Smooth muscle cell (in vitro differentiated cells): Measurements from ENCODE around the gene PXDC1. TPM values are rescaled to one million over a fixed set of nuclear protein-coding genes. Genes with fewer than 3 reads are reported as not detected.
A peak's percentile ranks its signal among the peaks of the same experiment; 100 is the strongest.

Source experiments
- DNase-seq: peaks from one replicate; lab custom pipeline; 2025; ENCODE audit not compliant: unreplicated experiment; lab: John Stamatoyannopoulos, UW
- H2AFZ ChIP-seq: fragments of 200-600 bp; sonication (generic); 2 replicates; pipeline ENCODE4 v1.6.0; 2016; ENCODE audit warnings: antibody characterized with exemption, low read depth, mild to moderate bottlenecking
- H3F3A ChIP-seq: fragments of 200-600 bp; sonication (generic); 2 replicates; pipeline ENCODE4 v1.6.0; 2017; ENCODE audit warnings: antibody characterized with exemption, low read depth
- H3K27ac ChIP-seq: fragments of 200-600 bp; sonication (generic); 2 replicates; pipeline ENCODE4 v1.5.1; 2016; ENCODE audit warnings: low read depth, mild to moderate bottlenecking
- H3K27me3 ChIP-seq: fragments of 200-600 bp; sonication (generic); 2 replicates; pipeline ENCODE4 v1.6.1; 2016; ENCODE audit warnings: low read depth, mild to moderate bottlenecking
- H3K36me3 ChIP-seq: fragments of 200-600 bp; sonication (generic); 2 replicates; pipeline ENCODE4 v1.5.1; 2016; ENCODE audit warnings: low read depth
- H3K4me1 ChIP-seq: fragments of 200-600 bp; sonication (generic); 2 replicates; pipeline ENCODE4 v1.5.1; 2016; ENCODE audit warnings: low read depth
- H3K4me2 ChIP-seq: fragments of 200-600 bp; sonication (generic); 2 replicates; pipeline ENCODE4 v1.6.0; 2016; ENCODE audit warnings: mild to moderate bottlenecking
- H3K4me3 ChIP-seq: fragments of 200-600 bp; sonication (generic); 2 replicates; pipeline ENCODE4 v1.5.1; 2016; ENCODE audit warnings: mild to moderate bottlenecking
- H3K79me2 ChIP-seq: fragments of 200-600 bp; sonication (generic); 2 replicates; pipeline ENCODE4 v1.6.0; 2016; ENCODE audit warnings: low read depth, mild to moderate bottlenecking
- H3K9ac ChIP-seq: fragments of 200-600 bp; sonication (generic); 2 replicates; pipeline ENCODE4 v1.6.0; 2016; ENCODE audit warnings: low read depth
- H3K9me3 ChIP-seq: fragments of 200-600 bp; sonication (generic); replicated peaks from 2 replicates; pipeline ENCODE4 v1.5.1; 2016; ENCODE audit warnings: low read depth
- H4K20me1 ChIP-seq: fragments of 200-600 bp; sonication (generic); 2 replicates; pipeline ENCODE4 v1.6.0; 2016; ENCODE audit warnings: low read depth
- CTCF ChIP-seq: fragments of 200-600 bp; sonication (generic); IDR thresholded peaks from 2 replicates; pipeline ENCODE4 v1.5.1; 2017; ENCODE audit warnings: borderline replicate concordance, mild to moderate bottlenecking, antibody characterized with exemption; ENCODE audit not compliant: insufficient read depth, poor library complexity, severe bottlenecking
- WGBS: methylation state at CpG from one replicate; pipeline ENCODE4 v1.1.7; 2016; ENCODE audit warnings: low lambda C conversion rate; 5-methylcytosine and 5-hydroxymethylcytosine counted together
- polyA plus RNA-seq: library from polyadenylated mRNA; unstranded; fragments of >200 nt; fragmentation: Nextera tagmentation; extraction: Ambion mirVana; gene quantifications from 2 replicates; pipeline ENCODE4 v1.2.1, GENCODE V29; 2016
- total RNA-seq: library from RNA; depleted of rRNA; stranded (reverse); fragments of >200 nt; gene quantifications from 2 replicates; pipeline ENCODE4 v1.2.3, GENCODE V29; 2014

Gene PXDC1
- total and polyA plus RNA-seq, 2 experiments from 2014 or later, result 49.1 to 78.6 TPM

- H3K27me3 ChIP-seq, result no peaks in the 10 kb centered on the region
- no peak for DNase-seq
- H3K36me3 ChIP-seq, result peaks cover under 1% of the 10 kb centered on the region
- H3K9ac ChIP-seq, result no peak overlapping the region
- H4K20me1 ChIP-seq, result peaks cover 100% of the 10 kb centered on the region
- WGBS, result 54% methylated on average over 3 of the region's 3 CpGs
- peaks cover 8% of the 10 kb centered on the region for H3F3A ChIP-seq
- no peaks in the 10 kb centered on the region for H3K9me3 ChIP-seq
- H3K4me3 ChIP-seq, result no peak overlapping the region
- no peak overlapping the region for H3K27ac ChIP-seq
- no peaks in the 10 kb centered on the region for H3K4me1 ChIP-seq
- H3K4me2 ChIP-seq, result peak overlapping the region; percentile 77
- H3K79me2 ChIP-seq, result peaks cover 100% of the 10 kb centered on the region
- TF ChIP-seq CTCF, result no peak
- no peak overlapping the region for H2AFZ ChIP-seq
Measured at GRCh38 chr6:3742076-3742425, 9.5 kb downstream of the PXDC1 start.

GRCh38 chr6:3741477-3741871 lies 10.0 kb downstream of the PXDC1 start:
- no peak overlapping the region for H3K4me2 ChIP-seq
- peaks cover 100% of the 10 kb centered on the region for H4K20me1 ChIP-seq
- no peak overlapping the region for H2AFZ ChIP-seq
- peaks cover 8% of the 10 kb centered on the region for H3F3A ChIP-seq
- H3K9ac ChIP-seq, result no peak overlapping the region
- no peaks in the 10 kb centered on the region for H3K4me1 ChIP-seq
- peaks cover 100% of the 10 kb centered on the region for H3K79me2 ChIP-seq
- DNase-seq, result no peak
- H3K27me3 ChIP-seq, result no peaks in the 10 kb centered on the region
- no peak overlapping the region for H3K27ac ChIP-seq
- TF ChIP-seq CTCF, result no peak
- H3K36me3 ChIP-seq, result peaks cover 6% of the 10 kb centered on the region
- no peak overlapping the region for H3K4me3 ChIP-seq
- WGBS, result 87% methylated on average over 13 of the region's 13 CpGs
- H3K9me3 ChIP-seq, result no peaks in the 10 kb centered on the region

DNA sequence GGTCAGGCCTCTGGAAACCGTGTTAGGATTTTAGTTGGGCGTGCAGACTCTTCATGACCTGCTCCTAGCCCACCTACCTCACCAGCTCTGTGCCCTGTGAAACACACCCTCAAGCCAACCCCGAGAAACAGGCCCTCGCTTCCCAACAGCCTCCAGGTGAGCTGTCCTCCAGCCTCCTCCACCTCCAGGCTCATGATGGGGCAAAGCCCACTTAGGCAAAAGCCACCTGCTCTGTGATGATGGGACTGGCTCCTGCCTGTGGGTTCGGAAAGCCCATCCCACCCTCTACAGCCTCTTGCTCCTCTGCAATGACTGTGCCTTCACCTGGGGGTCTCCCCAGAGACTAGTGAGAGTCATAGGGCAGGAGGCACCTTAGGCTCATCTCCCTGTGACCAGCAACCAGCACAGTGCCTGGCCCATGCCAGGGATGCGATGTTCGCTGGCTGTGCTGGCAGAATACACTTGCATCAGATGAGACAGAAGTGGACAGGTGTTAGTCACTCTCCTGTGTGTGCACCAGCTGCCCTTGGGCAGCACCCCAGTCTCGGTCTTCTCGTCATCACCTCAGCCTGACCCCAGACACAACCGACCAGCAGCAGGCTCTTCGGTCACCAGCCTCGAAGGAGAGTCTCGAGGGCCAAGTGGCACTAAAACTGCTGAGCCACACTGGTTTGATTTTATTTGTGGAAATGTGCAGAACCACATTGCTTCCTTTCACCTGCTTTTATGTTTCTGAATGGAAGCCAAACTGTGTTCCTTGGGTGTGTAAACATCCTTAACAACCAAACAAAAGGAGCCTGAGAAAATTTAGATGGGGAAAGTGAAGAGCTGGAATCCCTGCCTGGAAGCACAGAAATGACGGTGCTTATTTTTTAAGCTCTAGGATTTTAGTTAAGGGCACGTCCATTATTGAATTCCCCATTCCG lies 10.7 kb downstream of the PXDC1 start:
- H3K4me1 ChIP-seq, result no peaks in the 10 kb centered on the region
- WGBS, result 93% methylated on average over 16 of the region's 16 CpGs
- H3K4me2 ChIP-seq, result no peak overlapping the region

More for the DNA sequence above, 10.7 kb downstream of the PXDC1 start:
- DNase-seq, result no peak
- no peaks in the 10 kb centered on the region for H3K9me3 ChIP-seq
- peaks cover 8% of the 10 kb centered on the region for H3F3A ChIP-seq
- H3K27ac ChIP-seq, result no peak overlapping the region
- H3K4me3 ChIP-seq, result no peak overlapping the region
- no peak overlapping the region for H2AFZ ChIP-seq
- peaks cover 12% of the 10 kb centered on the region for H3K36me3 ChIP-seq
- no peak for TF ChIP-seq CTCF
- no peak overlapping the region for H3K9ac ChIP-seq
- H4K20me1 ChIP-seq, result peaks cover 100% of the 10 kb centered on the region
- H3K79me2 ChIP-seq, result peaks cover 100% of the 10 kb centered on the region
- H3K27me3 ChIP-seq, result no peaks in the 10 kb centered on the region
